PC-3 (cell line): ENCODE measurements around the gene ANKS4B. TPM values are rescaled to one million over a fixed set of nuclear protein-coding genes. Genes with fewer than 3 reads are reported as not detected.

Source experiments
- ATAC-seq: fragments of 200-7000 bp; cut with Tn5 transposase; 2 replicates; pipeline ENCODE4 v1.9.1; 2020; ENCODE audit warnings: mild to moderate bottlenecking, moderate library complexity
- BruUV-seq: library from RNA; stranded (reverse); fragments of 400-500 nt; replicated peaks from 2 replicates; lab custom pipeline; 2021; lab: Mats Ljungman, UMichigan
- CTCF ChIA-PET: fragments of 300-600 bp; sonication (Branson Sonifier 250); formaldehyde crosslinking; loops from one replicate; lab custom pipeline; 2022; ENCODE audit warnings: antibody characterized with exemption; lab: Charles Lee
- POLR2A ChIA-PET: fragments of 300-600 bp; sonication (Branson Sonifier 250); formaldehyde crosslinking; loops from one replicate; lab custom pipeline; 2022; ENCODE audit warnings: antibody characterized with exemption; ENCODE audit not compliant: unreplicated experiment; lab: Charles Lee
- DNase-seq: peaks from one replicate; pipeline ENCODE4 v3.0.0-alpha.2; 2015
- H2AFZ ChIP-seq: fragments of 300-600 bp; sonication (generic); 2 replicates; pipeline ENCODE4 v1.6.0; 2016; ENCODE audit warnings: antibody characterized with exemption, low read length
- H3F3A ChIP-seq: fragments of 300-600 bp; sonication (generic); one replicate; pipeline ENCODE4 v1.6.0; 2017; ENCODE audit warnings: antibody characterized with exemption, low read length, control low read depth, mild to moderate bottlenecking; ENCODE audit not compliant: unreplicated experiment
- H3K27ac ChIP-seq: fragments of 300-600 bp; sonication (generic); 2 replicates; pipeline ENCODE4 v1.5.1; 2016; ENCODE audit warnings: mild to moderate bottlenecking, low read length
- H3K27me3 ChIP-seq: fragments of 300-600 bp; sonication (generic); 2 replicates; pipeline ENCODE4 v1.6.1; 2016; ENCODE audit warnings: low read length, mixed read lengths
- H3K36me3 ChIP-seq: fragments of 300-600 bp; sonication (generic); 2 replicates; pipeline ENCODE4 v1.6.1; 2016; ENCODE audit warnings: low read depth, mixed run types, low read length, mixed read lengths
- H3K4me1 ChIP-seq: fragments of 300-600 bp; sonication (generic); 2 replicates; pipeline ENCODE4 v1.5.1; 2016; ENCODE audit warnings: low read length; ENCODE audit not compliant: insufficient read depth
- H3K4me2 ChIP-seq: fragments of 300-600 bp; sonication (generic); 2 replicates; pipeline ENCODE4 v1.6.0; 2016; ENCODE audit warnings: low read length
- H3K4me3 ChIP-seq: fragments of 300-600 bp; sonication (generic); 2 replicates; pipeline ENCODE4 v1.5.1; 2016; ENCODE audit warnings: mild to moderate bottlenecking, low read length, mixed read lengths
- H3K79me2 ChIP-seq: fragments of 300-600 bp; sonication (generic); 2 replicates; pipeline ENCODE4 v1.6.1; 2017; ENCODE audit warnings: low read length, mixed read lengths
- H3K9ac ChIP-seq: fragments of 300-600 bp; sonication (generic); 2 replicates; pipeline ENCODE4 v1.6.0; 2016; ENCODE audit warnings: mild to moderate bottlenecking, low read length
- H3K9me2 ChIP-seq: fragments of 300-600 bp; sonication (generic); replicated peaks from 2 replicates; pipeline ENCODE4 v1.6.1; 2016; ENCODE audit warnings: mixed run types, low read length, mixed read lengths
- H3K9me3 ChIP-seq: fragments of 300-600 bp; sonication (generic); 2 replicates; pipeline ENCODE4 v1.6.1; 2016; ENCODE audit warnings: low read length, mixed read lengths
- H4K20me1 ChIP-seq: fragments of 300-600 bp; sonication (generic); 2 replicates; pipeline ENCODE4 v1.6.1; 2016; ENCODE audit warnings: low read length, mixed read lengths
- EZH2 ChIP-seq: fragments of 300-600 bp; sonication (generic); IDR thresholded peaks from one replicate; pipeline ENCODE4 v1.6.1; 2017; ENCODE audit warnings: antibody characterized with exemption, mild to moderate bottlenecking, low read length; ENCODE audit not compliant: unreplicated experiment
- EZH2phosphoT487 ChIP-seq: fragments of 300-600 bp; sonication (generic); IDR thresholded peaks from 2 replicates; pipeline ENCODE4 v1.6.1; 2018; ENCODE audit warnings: mild to moderate bottlenecking, antibody characterized with exemption, low read length, borderline replicate concordance
- intact Hi-C: fragments of 100-400 bp; cut with micrococcal nuclease; formaldehyde crosslinking; loops from 2 replicates; pipeline ENCODE4 v1.9.0; 2023
- total RNA-seq: library from RNA; depleted of rRNA; stranded (reverse); fragments of >200 nt; gene quantifications from 2 replicates; pipeline ENCODE4 v1.2.3, GENCODE V29; 2014
- TF ChIP-seq, protein P1 (sequence below): fragments of 300-600 bp; sonication (generic); conservative IDR thresholded peaks from 2 replicates; pipeline ENCODE4 v1.5.1; 2017; ENCODE audit warnings: antibody characterized with exemption, low read depth, mild to moderate bottlenecking, low read length

The ANKS4B gene
- total RNA-seq, 1 experiment from 2014 or later, result not detected

GRCh38 chr16:21250072-21250923, 16.8 kb downstream of the ANKS4B start:
- H2AFZ ChIP-seq, result no peak overlapping the region
- no peaks in the 10 kb centered on the region for H3K9me3 ChIP-seq
- ATAC-seq (no peak), DNase-seq (no peak)
- no peak overlapping the region for H3K27ac ChIP-seq
- CTCF ChIA-PET, result no interaction called here
- intact Hi-C loops, result no loop called here
- no peak overlapping the region for H3K9ac ChIP-seq
- H3K27me3 ChIP-seq, result peaks cover 43% of the 10 kb centered on the region
- no peaks in the 10 kb centered on the region for H3F3A ChIP-seq
- H3K79me2 ChIP-seq, result no peaks in the 10 kb centered on the region
- no peaks in the 10 kb centered on the region for H4K20me1 ChIP-seq
- no peaks in the 10 kb centered on the region for H3K4me1 ChIP-seq
- POLR2A ChIA-PET, result no interaction called here
- TF ChIP-seq EZH2 (no peak), EZH2phosphoT487 (no peak)
- TF ChIP-seq, protein P1, sequence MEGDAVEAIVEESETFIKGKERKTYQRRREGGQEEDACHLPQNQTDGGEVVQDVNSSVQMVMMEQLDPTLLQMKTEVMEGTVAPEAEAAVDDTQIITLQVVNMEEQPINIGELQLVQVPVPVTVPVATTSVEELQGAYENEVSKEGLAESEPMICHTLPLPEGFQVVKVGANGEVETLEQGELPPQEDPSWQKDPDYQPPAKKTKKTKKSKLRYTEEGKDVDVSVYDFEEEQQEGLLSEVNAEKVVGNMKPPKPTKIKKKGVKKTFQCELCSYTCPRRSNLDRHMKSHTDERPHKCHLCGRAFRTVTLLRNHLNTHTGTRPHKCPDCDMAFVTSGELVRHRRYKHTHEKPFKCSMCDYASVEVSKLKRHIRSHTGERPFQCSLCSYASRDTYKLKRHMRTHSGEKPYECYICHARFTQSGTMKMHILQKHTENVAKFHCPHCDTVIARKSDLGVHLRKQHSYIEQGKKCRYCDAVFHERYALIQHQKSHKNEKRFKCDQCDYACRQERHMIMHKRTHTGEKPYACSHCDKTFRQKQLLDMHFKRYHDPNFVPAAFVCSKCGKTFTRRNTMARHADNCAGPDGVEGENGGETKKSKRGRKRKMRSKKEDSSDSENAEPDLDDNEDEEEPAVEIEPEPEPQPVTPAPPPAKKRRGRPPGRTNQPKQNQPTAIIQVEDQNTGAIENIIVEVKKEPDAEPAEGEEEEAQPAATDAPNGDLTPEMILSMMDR, result no peak
- H3K4me3 ChIP-seq, result no peak overlapping the region
- H3K9me2 ChIP-seq, result no peaks in the 10 kb centered on the region
- H3K4me2 ChIP-seq, result no peak overlapping the region
- BruUV-seq, result no TSS peak
- no peaks in the 10 kb centered on the region for H3K36me3 ChIP-seq

DNA sequence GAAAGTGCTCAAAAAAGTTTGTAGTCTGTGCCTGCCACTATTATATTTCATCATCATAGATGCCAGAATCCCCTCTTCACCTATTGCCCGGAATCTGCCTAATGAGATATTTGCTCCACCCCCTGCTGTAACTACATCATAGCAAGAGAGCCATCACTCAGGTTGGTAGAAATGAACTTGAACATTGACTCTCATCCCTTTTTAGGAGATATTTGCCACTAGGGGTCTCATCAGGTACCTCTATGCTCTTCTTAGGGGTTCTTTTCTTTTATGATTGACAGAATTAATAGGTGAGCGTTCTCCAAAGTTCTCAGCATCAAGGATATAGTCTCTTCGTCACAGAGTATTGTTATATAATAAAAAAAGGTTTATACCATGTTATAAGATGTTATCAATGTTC, 20.0 kb downstream of the ANKS4B start:
- no peaks in the 10 kb centered on the region for H3K9me2 ChIP-seq
- H3K9me3 ChIP-seq, result no peaks in the 10 kb centered on the region
- H3K4me3 ChIP-seq, result no peak overlapping the region
- ATAC-seq (no peak), DNase-seq (no peak)
- BruUV-seq, result no TSS peak
- H3F3A ChIP-seq, result no peaks in the 10 kb centered on the region
- H3K27me3 ChIP-seq, result peaks cover 23% of the 10 kb centered on the region
- H4K20me1 ChIP-seq, result no peaks in the 10 kb centered on the region
- TF ChIP-seq, protein P1, result 0 out of 2 replicates have a peak, but pooled peaks have one; percentile 13
- no peak for TF ChIP-seq EZH2phosphoT487
- no peaks in the 10 kb centered on the region for H3K79me2 ChIP-seq
- no peak overlapping the region for H2AFZ ChIP-seq
- intact Hi-C loops, result no loop called here
- H3K4me2 ChIP-seq, result no peak overlapping the region
- no peaks in the 10 kb centered on the region for H3K4me1 ChIP-seq
- no peaks in the 10 kb centered on the region for H3K36me3 ChIP-seq
- POLR2A ChIA-PET, result no interaction called here
- no peak overlapping the region for H3K9ac ChIP-seq
- CTCF ChIA-PET, result no interaction called here
- H3K27ac ChIP-seq, result no peak overlapping the region

DNA sequence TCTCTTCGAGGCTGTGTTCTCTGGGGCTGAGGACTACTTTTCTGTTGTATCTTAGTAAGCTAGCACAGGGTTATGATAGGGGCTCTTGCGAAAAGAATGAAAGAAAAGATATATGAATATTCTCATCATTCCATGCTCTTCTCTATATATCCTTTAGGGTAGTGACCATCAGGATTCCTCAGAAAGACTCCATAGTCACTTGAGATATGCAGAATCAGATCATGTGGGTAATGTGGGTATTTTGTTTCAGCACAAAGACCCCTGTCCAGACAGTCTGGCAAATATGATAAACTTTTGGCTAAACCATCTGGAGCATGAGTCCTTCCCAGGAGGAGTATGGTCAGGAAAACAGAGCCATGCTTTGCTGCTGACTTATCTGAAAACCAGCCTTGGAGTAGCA, 23.1 kb downstream of the ANKS4B start:
- Histone ChIP-seq H3K27ac (no peak overlapping the region), H3K9ac (no peak overlapping the region), H4K20me1 (no peaks in the 10 kb centered on the region), H3K79me2 (no peaks in the 10 kb centered on the region), H3K9me2 (no peaks in the 10 kb centered on the region), H3K9me3 (no peaks in the 10 kb centered on the region), H3K4me3 (no peak overlapping the region), H2AFZ (no peak overlapping the region), H3K36me3 (no peaks in the 10 kb centered on the region), H3K4me2 (no peak overlapping the region), H3K4me1 (peaks cover 7% of the 10 kb centered on the region; the same call in 1 of the 2 replicates), H3F3A (no peaks in the 10 kb centered on the region), H3K27me3 (0 out of 2 replicates have a peak, but pooled peaks cover 3% of the 10 kb centered on the region)
- no peak for DNase-seq
- ChIA-PET POLR2A (no interaction called here), CTCF (no interaction called here)
- TF ChIP-seq EZH2 (no peak), EZH2phosphoT487 (no peak)
- TF ChIP-seq, protein P1, result no peak
- ATAC-seq, result no peak
- intact Hi-C loops, result no loop called here
- no TSS peak for BruUV-seq
